GM19395 (cell line): Measurements from ENCODE around the gene C2CD2.

Experiments used
- ATAC-seq: cut with Tn5 transposase; IDR thresholded peaks from one replicate; pipeline ENCODE4 v1.9.1; 2021; ENCODE audit warnings: mild to moderate bottlenecking, moderate library complexity; ENCODE audit not compliant: unreplicated experiment

C2CD2 gene

GRCh38 chr21:41850085-41850484 is 103.7 kb downstream of the C2CD2 start:
- no peak for ATAC-seq

- ATAC-seq = no peak
These were observed 104.7 kb downstream of the C2CD2 start for GRCh38 chr21:41848958-41849580.

- ATAC-seq = no peak
These were observed 105.3 kb downstream of the C2CD2 start for GRCh38 chr21:41848533-41848932.

GRCh38 chr21:41847066-41847804 is 106.6 kb downstream of the C2CD2 start:
- no peak for ATAC-seq

- ATAC-seq = no peak
These were observed 107.3 kb downstream of the C2CD2 start for GRCh38 chr21:41846536-41846935.

DNA sequence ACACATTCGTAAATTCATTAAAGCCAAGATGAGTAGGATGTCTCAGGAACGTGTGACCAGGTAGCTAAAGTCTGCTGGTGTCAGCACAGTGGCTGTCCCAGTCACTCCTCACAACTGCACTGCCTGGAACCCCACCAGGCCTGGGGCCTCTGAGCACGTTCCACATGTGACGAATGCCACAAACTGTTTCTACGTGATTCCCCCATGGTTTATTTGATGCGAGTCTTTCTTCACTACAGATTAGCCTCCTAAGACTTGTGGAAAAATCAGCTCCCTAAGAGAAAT is 107.8 kb downstream of the C2CD2 start:
- no peak for ATAC-seq

GRCh38 chr21:41845310-41846032 is 108.3 kb downstream of the C2CD2 start:
- ATAC-seq = no peak

GRCh38 chr21:41843584-41843983 is 110.2 kb downstream of the C2CD2 start:
- ATAC-seq = no peak

- ATAC-seq = no peak
These were observed 112.9 kb downstream of the C2CD2 start for GRCh38 chr21:41840880-41841279.

GRCh38 chr21:41839387-41840000 is 114.3 kb downstream of the C2CD2 start:
- no peak for ATAC-seq

- ATAC-seq = no peak
These were observed 116.0 kb downstream of the C2CD2 start for GRCh38 chr21:41837756-41838297.

DNA sequence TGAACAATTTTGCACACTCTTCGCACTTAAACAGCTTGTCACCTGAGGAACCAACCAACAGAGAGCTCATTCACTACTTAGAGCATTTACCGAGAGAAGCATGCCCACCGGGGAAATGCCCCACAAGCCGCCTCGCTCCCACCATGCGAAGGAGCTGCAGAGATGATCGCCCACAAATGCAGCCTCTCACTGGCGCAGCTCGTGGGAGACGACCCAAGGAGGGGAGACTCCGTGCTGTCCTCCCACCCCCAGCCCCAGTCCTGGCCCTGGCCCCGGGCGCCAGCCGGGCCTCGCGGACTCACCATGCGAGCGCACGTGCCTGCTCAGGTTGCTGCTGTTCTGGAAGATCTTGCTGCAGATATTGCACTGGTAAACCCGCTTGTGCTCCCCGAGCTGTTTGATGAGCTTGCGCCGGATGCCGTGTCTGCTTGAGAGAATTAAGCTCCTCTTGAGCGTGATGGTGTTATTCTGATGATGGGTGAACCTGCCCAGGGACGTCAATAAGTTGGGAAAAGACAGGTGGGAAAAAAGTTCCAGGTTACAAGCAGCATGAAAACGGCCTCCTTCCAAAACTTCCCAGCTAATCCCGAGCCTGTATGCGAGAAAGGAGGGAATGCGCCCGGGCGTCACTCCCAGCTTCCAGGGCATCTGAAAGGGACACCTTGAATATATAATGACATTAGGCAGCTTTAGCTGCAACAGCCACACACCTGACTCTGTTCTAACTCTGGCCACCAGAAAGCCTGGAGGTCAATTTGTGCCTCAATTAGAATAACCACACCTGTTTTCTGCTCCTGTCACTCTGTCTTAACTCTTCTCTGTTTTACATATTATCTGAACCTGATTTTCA is 117.4 kb downstream of the C2CD2 start:
- no peak for ATAC-seq

GRCh38 chr21:41835711-41836154 is 118.1 kb downstream of the C2CD2 start:
- ATAC-seq = no peak
